COLO668 (cell line): ENCODE results near the gene ZNF382.

Experiments used
- DNase-seq: peaks from one replicate; lab custom pipeline; 2025; ENCODE audit not compliant: unreplicated experiment; lab: John Stamatoyannopoulos, UW

The ZNF382 gene

DNA sequence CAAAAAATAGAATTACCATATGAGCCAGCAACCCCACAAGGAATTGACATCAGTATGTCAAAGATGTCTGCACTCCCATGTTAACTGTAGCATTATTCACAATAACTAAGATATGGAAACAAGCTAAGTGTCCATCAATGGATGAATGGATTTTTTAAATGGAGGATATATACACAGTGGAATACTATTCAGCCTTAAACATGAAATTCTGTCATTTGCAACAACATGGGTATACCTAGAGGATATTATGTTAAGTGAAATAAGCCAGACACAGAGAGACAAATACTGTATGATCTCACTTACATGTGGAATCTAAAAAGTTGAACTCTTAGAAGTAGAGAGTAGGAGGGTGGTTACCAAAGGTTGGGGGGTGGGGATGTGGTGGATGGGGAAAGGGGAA is 74.3 kb downstream of the ZNF382 start:
- no peak for DNase-seq
